Sigmoid colon (tissue), 7 donors: ENCODE results near the gene SDF2L1. TPM values are rescaled to one million over a fixed set of nuclear protein-coding genes. Genes with fewer than 3 reads are reported as not detected.
"Not testable (repeated sequence)": the region's sequence is repeated elsewhere in the genome, so short reads cannot be mapped to it uniquely, and the experiment has no call there.

Experiments
- DNase-seq: peaks from one replicate; pipeline ENCODE4 v3.0.0-alpha.2; 2019
- H3K27ac ChIP-seq, 4 donors: fragments of 200-600 bp; sonication (generic); one replicate each; pipeline ENCODE4 v1.5.1; 2016 to 2019; ENCODE audit warnings: mild to moderate bottlenecking in 1 of 4
- H3K27me3 ChIP-seq, 3 donors: fragments of 200-600 bp; sonication (generic); one replicate each; pipeline ENCODE4 v1.5.1; 2019; ENCODE audit warnings: mild to moderate bottlenecking in 1 of 3
- H3K36me3 ChIP-seq, 4 donors: fragments of 200-600 bp; sonication (generic); one replicate each; pipeline ENCODE4 v1.5.1; 2016 to 2019
- H3K4me1 ChIP-seq, 4 donors: fragments of 200-600 bp; sonication (generic); one replicate each; pipeline ENCODE4 v1.5.1; 2017 to 2019
- H3K4me3 ChIP-seq, 4 donors: fragments of 200-600 bp; sonication (generic); one replicate each; pipeline ENCODE4 v1.5.1; 2017 to 2019; ENCODE audit warnings: mild to moderate bottlenecking in 2 of 4, moderate library complexity in 1 of 4
- H3K9me3 ChIP-seq, 4 donors: fragments of 200-600 bp in 3 of 4; sonication (generic) in 3 of 4; one replicate each; pipeline versions ENCODE4 v1.5.1 to v1.6.1; 2013 to 2019
- CTCF ChIP-seq, 4 experiments: fragments of 450-650 bp in 3 of 4; fragments of 200-600 bp in 1 of 4; IDR thresholded peaks; one replicate each; pipeline ENCODE4 v1.5.1; 2016 to 2019; ENCODE audit warnings: antibody characterized with exemption in 4 of 4, mild to moderate bottlenecking in 3 of 4, moderate library complexity in 2 of 4
- EP300 ChIP-seq, 4 donors: sonication (generic); formaldehyde crosslinking; IDR thresholded peaks; one replicate each; pipeline ENCODE4 v1.6.1; 2017; ENCODE audit warnings: antibody characterized with exemption in 4 of 4
- POLR2A ChIP-seq, 2 donors: fragments of 450-650 bp; IDR thresholded peaks; one replicate each; pipeline ENCODE4 v1.6.1; 2016; ENCODE audit warnings: antibody characterized with exemption in 2 of 2, mild to moderate bottlenecking in 2 of 2, moderate library complexity in 2 of 2
- POLR2AphosphoS5 ChIP-seq, 4 donors: sonication (generic); formaldehyde crosslinking; IDR thresholded peaks; one replicate each; pipeline ENCODE4 v1.6.1; 2017; ENCODE audit warnings: antibody characterized with exemption in 4 of 4
- WGBS, 2 donors: extraction: QIAGEN DNeasy Blood & Tissue Kit; methylation state at CpG; one replicate each; pipeline ENCODE4 v1.1.7; 2013; 5-methylcytosine and 5-hydroxymethylcytosine counted together
- intact Hi-C: fragments of 100-400 bp; cut with DNase I; formaldehyde crosslinking; loops from one replicate; pipeline ENCODE4 v1.15.1; 2023
- polyA plus RNA-seq, 3 donors: library from polyadenylated mRNA; stranded (reverse); fragments of 200-250 nt; gene quantifications; one replicate each; pipeline ENCODE4 v1.2.3, GENCODE V29; 2013
- total RNA-seq, 4 donors: library from RNA; depleted of rRNA; stranded (reverse); fragments of >200 nt; gene quantifications; one replicate each; pipeline ENCODE4 v1.1.0, GENCODE V29; 2016
- donor health status: healthy with polysubstance abuse.
- donor health status: Bipolar disorder and iron deficiency.
- donor health status: healthy.

The SDF2L1 gene
- total and polyA plus RNA-seq, 7 donors = 6.1 to 127 (median 25.0) TPM

- DNase-seq = no peak
- no peak overlapping the region for H3K4me3 ChIP-seq
- intact Hi-C loops = no loop called here
- H3K9me3 ChIP-seq = no peaks in the 10 kb centered on the region
- no peak overlapping the region for H3K27ac ChIP-seq
- peaks cover 0 to 6% (median 5%) of the 10 kb centered on the region in 4 donors for H3K4me1 ChIP-seq
- H3K27me3 ChIP-seq = no peaks in the 10 kb centered on the region
- peaks cover 0 to 14% (median 10%) of the 10 kb centered on the region in 4 donors for H3K36me3 ChIP-seq
- TF ChIP-seq EP300 (IDR thresholded peaks at IDR 0.05) (no peak), POLR2AphosphoS5 (IDR thresholded peaks at IDR 0.05) (no peak), POLR2A (IDR thresholded peaks at IDR 0.05) (no peak), CTCF (IDR thresholded peaks at IDR 0.05) (no peak)
- WGBS, 2 donors = 97% methylated on average over 8 of the region's 8 CpGs
Measured at GRCh38 chr22:21606775-21607174, 35.3 kb upstream of the SDF2L1 start.

GRCh38 chr22:21609556-21610157 is 32.4 kb upstream of the SDF2L1 start:
- DNase-seq, intact Hi-C loops, H3K27me3 ChIP-seq, H3K4me3 ChIP-seq, H3K9me3 ChIP-seq, H3K4me1 ChIP-seq, H3K27ac ChIP-seq: not testable (repeated sequence)
- H3K36me3 ChIP-seq = peaks cover 0 to 37% (median 15%) of the 10 kb centered on the region in 4 donors
- WGBS, 2 donors = 97 to 98% methylated on average over 11 of the region's 11 CpGs

GRCh38 chr22:21611210-21611977 is 30.7 kb upstream of the SDF2L1 start:
- Histone ChIP-seq H3K4me3 (no peak overlapping the region), H3K27ac (no peak overlapping the region), H3K36me3 (peaks cover 0 to 42% (median 17%) of the 10 kb centered on the region in 4 donors), H3K9me3 (no peaks in the 10 kb centered on the region), H3K27me3 (no peaks in the 10 kb centered on the region), H3K4me1 (peaks cover 0 to 6% (median 5%) of the 10 kb centered on the region in 4 donors)
- 86 to 88% methylated on average over 4 of the region's 4 CpGs for WGBS, 2 donors
- TF ChIP-seq POLR2A (IDR thresholded peaks at IDR 0.05) = no peak
- TF ChIP-seq POLR2AphosphoS5 (IDR thresholded peaks at IDR 0.05) = no peak
- TF ChIP-seq CTCF (IDR thresholded peaks at IDR 0.05) = no peak
- TF ChIP-seq EP300 (IDR thresholded peaks at IDR 0.05) = no peak
- no peak for DNase-seq
- intact Hi-C loops = no loop called here

- TF ChIP-seq EP300 (IDR thresholded peaks at IDR 0.05) (no peak), POLR2A (IDR thresholded peaks at IDR 0.05) (no peak), POLR2AphosphoS5 (IDR thresholded peaks at IDR 0.05) (no peak), CTCF (IDR thresholded peaks at IDR 0.05) (no peak)
- H3K27me3 ChIP-seq = no peaks in the 10 kb centered on the region
- DNase-seq = no peak
- H3K36me3 ChIP-seq = peaks cover 0 to 42% (median 17%) of the 10 kb centered on the region in 4 donors
- H3K9me3 ChIP-seq = no peaks in the 10 kb centered on the region
- intact Hi-C loops = no loop called here
- H3K4me3 ChIP-seq = no peak overlapping the region
- no peak overlapping the region for H3K27ac ChIP-seq
- WGBS, 2 donors = 72 to 91% methylated on average over 7 of the region's 7 CpGs
- H3K4me1 ChIP-seq = peaks cover 0 to 2% (median 0%) of the 10 kb centered on the region in 4 donors
Measured at GRCh38 chr22:21612858-21613257, 29.2 kb upstream of the SDF2L1 start.

GRCh38 chr22:21613553-21614233 is 28.4 kb upstream of the SDF2L1 start:
- 85 to 94% methylated on average over 4 of the region's 4 CpGs for WGBS, 2 donors
- DNase-seq = no peak
- peaks cover 0 to 42% (median 17%) of the 10 kb centered on the region in 4 donors for H3K36me3 ChIP-seq
- no peak for TF ChIP-seq CTCF (IDR thresholded peaks at IDR 0.05)
- no peak for TF ChIP-seq POLR2A (IDR thresholded peaks at IDR 0.05)
- TF ChIP-seq EP300 (IDR thresholded peaks at IDR 0.05) = no peak
- no peak for TF ChIP-seq POLR2AphosphoS5 (IDR thresholded peaks at IDR 0.05)
- H3K27me3 ChIP-seq = no peaks in the 10 kb centered on the region
- no peak overlapping the region for H3K4me3 ChIP-seq
- H3K4me1 ChIP-seq = no peaks in the 10 kb centered on the region
- intact Hi-C loops = no loop called here
- H3K9me3 ChIP-seq = no peaks in the 10 kb centered on the region
- H3K27ac ChIP-seq = no peak overlapping the region
